GM10266 (cell line): ENCODE measurements around the gene CYCS.
"Not testable (repeated sequence)": the region's sequence is repeated elsewhere in the genome, so short reads cannot be mapped to it uniquely, and the experiment has no call there.

ENCODE experiments used
- DNase-seq: peaks from one replicate; pipeline ENCODE4 v3.0.0; 2012; ENCODE audit errors: extremely low spot score
- TF ChIP-seq, protein P1 (sequence below): IDR thresholded peaks from 2 replicates; pipeline ENCODE4 v1.5.1; 2012; ENCODE audit warnings: mild to moderate bottlenecking, low read depth; ENCODE audit not compliant: control insufficient read depth, insufficient read depth; ENCODE audit errors: missing control alignments

Gene CYCS

DNA sequence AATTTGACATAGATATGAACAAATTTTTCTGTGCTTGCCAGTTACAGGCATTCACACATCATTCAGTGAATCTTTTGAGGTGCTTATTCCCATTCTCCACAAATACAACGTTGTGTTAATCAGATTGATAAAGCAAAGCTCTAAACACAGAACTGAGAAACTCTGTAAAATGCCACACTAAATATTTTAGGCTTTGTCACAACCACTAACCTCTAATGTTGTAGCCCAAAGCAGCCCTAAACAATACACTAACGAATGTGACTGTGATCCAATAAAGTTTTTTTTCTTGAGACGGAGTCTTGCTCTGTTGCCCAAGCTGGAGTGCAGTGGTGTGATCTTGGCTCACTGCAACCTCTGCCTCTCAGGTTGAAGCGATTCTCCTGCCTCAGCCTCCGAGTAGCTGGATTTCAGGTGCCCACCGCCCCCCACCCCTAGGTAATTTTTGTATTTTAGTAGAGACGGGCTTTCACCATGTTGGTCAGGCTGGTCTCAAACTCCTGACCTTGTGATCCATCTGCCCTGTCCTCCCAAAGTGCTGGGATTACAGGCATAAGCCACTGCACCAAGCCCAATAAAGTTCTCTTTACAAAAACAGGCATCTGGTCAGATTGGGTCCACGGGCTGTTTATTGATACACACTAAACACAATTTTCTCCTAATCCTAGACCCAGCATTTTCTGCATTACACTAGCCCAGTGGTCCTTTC lies 6.9 kb downstream of the CYCS start:
- TF ChIP-seq, protein P1, sequence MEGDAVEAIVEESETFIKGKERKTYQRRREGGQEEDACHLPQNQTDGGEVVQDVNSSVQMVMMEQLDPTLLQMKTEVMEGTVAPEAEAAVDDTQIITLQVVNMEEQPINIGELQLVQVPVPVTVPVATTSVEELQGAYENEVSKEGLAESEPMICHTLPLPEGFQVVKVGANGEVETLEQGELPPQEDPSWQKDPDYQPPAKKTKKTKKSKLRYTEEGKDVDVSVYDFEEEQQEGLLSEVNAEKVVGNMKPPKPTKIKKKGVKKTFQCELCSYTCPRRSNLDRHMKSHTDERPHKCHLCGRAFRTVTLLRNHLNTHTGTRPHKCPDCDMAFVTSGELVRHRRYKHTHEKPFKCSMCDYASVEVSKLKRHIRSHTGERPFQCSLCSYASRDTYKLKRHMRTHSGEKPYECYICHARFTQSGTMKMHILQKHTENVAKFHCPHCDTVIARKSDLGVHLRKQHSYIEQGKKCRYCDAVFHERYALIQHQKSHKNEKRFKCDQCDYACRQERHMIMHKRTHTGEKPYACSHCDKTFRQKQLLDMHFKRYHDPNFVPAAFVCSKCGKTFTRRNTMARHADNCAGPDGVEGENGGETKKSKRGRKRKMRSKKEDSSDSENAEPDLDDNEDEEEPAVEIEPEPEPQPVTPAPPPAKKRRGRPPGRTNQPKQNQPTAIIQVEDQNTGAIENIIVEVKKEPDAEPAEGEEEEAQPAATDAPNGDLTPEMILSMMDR, result no peak
- no peak for DNase-seq

DNA sequence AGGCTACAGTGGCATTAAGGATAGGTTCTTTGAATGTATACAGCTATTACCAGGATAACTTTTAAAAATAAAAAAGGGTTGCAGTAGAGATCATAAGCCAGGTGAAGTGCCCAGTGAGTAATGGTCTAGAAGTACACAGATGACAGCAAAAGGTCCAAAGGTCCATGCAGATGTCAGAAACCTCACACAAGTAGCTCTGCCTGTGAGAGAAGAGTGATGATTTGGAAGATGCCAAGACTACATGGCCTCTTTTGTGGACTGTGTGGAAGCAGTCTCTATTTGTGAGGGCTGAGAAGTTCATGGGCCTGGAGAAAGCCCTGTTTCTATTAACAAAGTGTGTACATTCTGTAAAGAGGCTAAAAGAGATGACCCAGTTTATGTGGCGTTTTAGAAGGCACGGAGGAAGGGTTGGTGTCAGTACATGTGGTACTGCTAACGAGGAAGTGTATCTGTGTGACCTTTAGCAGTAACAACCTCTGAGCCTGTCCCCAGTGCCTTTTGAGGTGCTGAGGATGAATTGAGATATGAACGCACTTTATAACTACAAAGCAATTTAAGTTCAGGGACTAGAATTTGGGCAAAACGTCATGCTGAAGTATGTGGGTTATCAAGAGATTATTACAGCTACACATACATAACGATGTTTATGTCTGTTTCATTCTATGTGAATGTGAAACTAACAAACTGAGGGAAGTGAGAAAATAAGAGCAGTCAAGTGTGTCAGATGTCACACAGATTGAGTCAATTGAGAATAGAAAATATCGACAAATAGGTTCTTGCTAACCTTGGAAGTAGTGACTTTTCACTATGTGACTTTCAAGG lies 7.6 kb downstream of the CYCS start:
- TF ChIP-seq, protein P1, result no peak

DNA sequence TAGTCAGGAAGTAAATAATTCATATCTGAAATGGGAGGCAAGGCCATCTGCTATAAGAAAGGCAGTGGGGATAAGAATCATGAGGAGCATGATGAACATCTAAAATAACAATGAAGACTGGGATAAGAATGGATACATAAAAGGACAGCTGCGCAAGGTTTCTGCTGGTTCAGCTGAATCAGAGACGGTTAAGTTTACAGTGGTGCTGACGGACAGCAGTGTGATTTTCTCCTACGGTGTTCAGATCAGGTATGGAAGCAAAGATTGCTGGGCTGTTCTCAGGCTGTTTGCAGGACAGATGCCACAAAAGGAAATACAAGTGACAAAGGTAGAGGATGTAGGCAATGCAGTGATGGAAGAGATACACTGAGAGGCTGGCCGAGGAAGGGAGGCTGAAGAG lies 8.4 kb downstream of the CYCS start:
- TF ChIP-seq, protein P1, result no peak
- no peak for DNase-seq

More for the DNA sequence above, 7.6 kb downstream of the CYCS start:
- DNase-seq, result peak; percentile 64

DNA sequence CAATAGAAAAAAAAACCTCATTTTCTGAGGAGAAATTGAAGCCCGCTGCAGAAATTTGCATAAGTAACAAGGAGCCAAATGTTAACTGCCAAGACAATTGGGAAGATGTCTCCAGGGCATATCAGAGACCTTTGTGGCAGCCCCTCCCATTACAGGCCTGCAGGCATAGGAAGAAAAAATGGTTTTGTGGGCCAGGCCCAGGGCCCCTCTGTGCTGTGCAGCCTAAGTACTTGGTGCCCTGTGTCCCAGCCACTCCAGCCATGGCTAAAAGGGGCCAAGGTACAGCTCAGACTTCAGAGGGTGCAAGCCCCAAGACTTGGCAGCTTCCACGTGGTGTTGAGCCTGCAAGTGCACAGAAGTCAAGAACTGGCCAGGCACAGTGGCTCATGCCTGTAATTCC lies 14.5 kb downstream of the CYCS start:
- DNase-seq, result not testable (repeated sequence)

DNA sequence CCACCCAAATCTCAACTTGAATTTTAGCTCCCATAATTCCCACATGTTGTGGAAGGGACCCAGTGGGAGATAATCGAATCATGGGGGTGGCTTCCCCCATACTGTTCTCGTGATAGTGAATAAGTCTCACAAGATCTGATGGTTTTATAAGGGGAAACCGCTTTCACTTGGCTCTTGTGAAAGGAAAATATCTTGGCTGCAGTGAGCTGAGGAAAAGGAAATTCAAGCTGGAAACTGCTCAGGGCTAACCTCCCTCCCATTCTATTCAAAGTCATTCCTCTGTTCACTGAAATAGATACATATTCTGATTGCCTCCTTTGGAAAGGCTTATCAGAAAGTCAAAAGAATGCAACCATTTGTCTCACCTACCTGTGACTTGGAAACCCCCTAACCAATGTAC lies 15.8 kb downstream of the CYCS start:
- TF ChIP-seq, protein P1, result no peak
- DNase-seq, result no peak

DNA sequence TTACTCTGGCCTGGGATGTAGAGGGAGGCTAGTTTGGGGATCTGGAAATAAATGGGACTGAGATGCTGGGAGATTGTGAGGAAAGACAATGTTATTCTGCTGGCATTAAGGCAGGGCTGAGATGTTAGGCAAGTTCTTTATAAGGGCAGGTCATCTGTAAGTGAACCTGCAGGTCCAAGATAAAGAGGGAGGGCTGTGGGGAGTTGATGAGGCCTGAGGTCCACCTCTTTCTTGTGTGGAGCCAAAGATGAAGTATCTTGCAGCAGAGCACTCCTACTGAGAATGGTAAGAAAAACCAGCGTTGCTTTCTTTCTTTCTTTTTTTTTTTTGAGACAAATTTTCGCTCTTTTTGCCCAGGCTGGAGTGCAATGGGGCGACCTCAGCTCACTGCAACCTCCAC lies 19.1 kb downstream of the CYCS start:
- no peak for DNase-seq
- TF ChIP-seq, protein P1, result no peak

DNA sequence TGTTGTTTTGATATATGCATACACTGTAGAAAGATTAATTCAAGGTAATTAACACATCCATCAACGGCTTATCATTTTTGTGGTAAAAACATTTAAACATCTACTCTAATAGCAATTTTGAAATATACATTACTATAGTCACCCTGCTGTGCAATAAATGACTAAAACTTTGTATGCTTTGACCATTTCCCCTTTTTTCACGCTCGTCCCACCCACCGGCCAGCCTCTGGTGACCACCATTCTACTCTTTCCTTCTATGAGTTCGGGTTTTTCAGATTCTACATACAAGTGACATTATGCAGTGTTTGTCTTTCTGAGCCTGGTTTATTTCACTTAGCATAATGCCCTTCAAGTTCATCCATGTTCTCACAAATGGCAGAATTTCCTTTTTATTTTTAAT lies 21.3 kb downstream of the CYCS start:
- TF ChIP-seq, protein P1, result no peak

More for the DNA sequence above, 21.3 kb downstream of the CYCS start:
- DNase-seq, result no peak
